GM12892 (cell line): Measurements from ENCODE around the gene TOX3.

Experiments used
- POLR2A ChIP-seq: IDR thresholded peaks from 2 replicates; pipeline ENCODE4 v1.6.1; 2011; ENCODE audit warnings: low read depth, low read length, control low read depth
- POLR2AphosphoS5 ChIP-seq: IDR thresholded peaks from 2 replicates; pipeline ENCODE4 v1.6.1; 2011; ENCODE audit warnings: low read depth, low read length, control low read depth
- TAF1 ChIP-seq: IDR thresholded peaks from 2 replicates; pipeline ENCODE4 v1.6.1; 2011; ENCODE audit warnings: low read depth, mild to moderate bottlenecking, control low read depth, low read length, borderline replicate concordance

DNA sequence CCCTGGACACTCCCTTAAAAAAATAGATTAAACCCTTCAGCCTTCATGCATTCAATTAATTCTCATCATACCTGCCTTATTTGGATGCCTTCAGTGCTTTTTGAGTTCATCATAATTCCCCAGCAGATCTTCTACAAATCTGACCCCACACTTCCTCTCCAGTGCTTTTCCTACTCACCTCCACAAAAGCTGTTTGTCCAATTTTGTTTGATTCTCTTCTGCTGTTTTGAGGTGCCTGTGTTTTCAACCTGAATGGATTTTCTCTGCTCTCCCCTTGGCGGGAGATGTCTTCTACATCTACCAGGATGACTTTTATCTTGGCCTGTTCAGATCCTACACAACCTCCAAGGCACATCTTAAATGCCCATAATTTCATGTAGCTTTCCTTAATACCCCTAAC is 112.7 kb downstream of the TOX3 start:
- no peak for TF ChIP-seq TAF1
- no peak for TF ChIP-seq POLR2AphosphoS5
- TF ChIP-seq POLR2A, result no peak
